SK-N-DZ (cell line): ENCODE measurements around the gene LSM3.

Experiments used
- DNase-seq: peaks from one replicate; pipeline ENCODE4 v3.0.0-alpha.2; 2015; ENCODE audit warnings: low spot score

Gene LSM3

GRCh38 chr3:14240366-14240765, 61.7 kb downstream of the LSM3 start:
- DNase-seq = no peak

GRCh38 chr3:14241716-14242115, 63.1 kb downstream of the LSM3 start:
- DNase-seq = no peak

GRCh38 chr3:14242490-14243311, 64.1 kb downstream of the LSM3 start:
- no peak for DNase-seq

- no peak for DNase-seq
Observed at GRCh38 chr3:14243782-14244181, 65.2 kb downstream of the LSM3 start.

- no peak for DNase-seq
Observed at GRCh38 chr3:14244521-14245247, 66.1 kb downstream of the LSM3 start.

- DNase-seq = no peak
Observed at GRCh38 chr3:14245248-14245639, 66.6 kb downstream of the LSM3 start.

- DNase-seq = no peak
Observed at GRCh38 chr3:14245822-14246221, 67.2 kb downstream of the LSM3 start.

- DNase-seq = no peak
Observed at GRCh38 chr3:14246414-14246813, 67.8 kb downstream of the LSM3 start.

GRCh38 chr3:14248477-14248848, 69.8 kb downstream of the LSM3 start:
- no peak for DNase-seq

- DNase-seq = no peak
Observed at GRCh38 chr3:14248849-14249523, 70.4 kb downstream of the LSM3 start.
